GM13976 (cell line): ENCODE results near the gene KIF5B.
A peak's percentile ranks its signal among the peaks of the same experiment; 100 is the strongest.
"Not testable (repeated sequence)": the region's sequence is repeated elsewhere in the genome, so short reads cannot be mapped to it uniquely, and the experiment has no call there.

Source experiments
- DNase-seq: peaks from one replicate; pipeline ENCODE4 v3.0.0; 2012; ENCODE audit warnings: low spot score
- CTCF ChIP-seq: IDR thresholded peaks from 2 replicates; pipeline ENCODE4 v1.5.1; 2012; ENCODE audit warnings: borderline replicate concordance, mild to moderate bottlenecking; ENCODE audit not compliant: insufficient read depth; ENCODE audit errors: extremely low read depth, missing control alignments, control extremely low read depth
- in situ Hi-C: fragments of 300-500 bp; cut with MboI; formaldehyde crosslinking; loops from one replicate; pipeline ENCODE4 v1.12.0; 2022; ENCODE audit warnings: low sequenced_read_pairs, mixed read lengths, inconsistent platforms; ENCODE audit not compliant: unreplicated experiment

Gene KIF5B

GRCh38 chr10:31972519-31973041 is 83.6 kb downstream of the KIF5B start:
- TF ChIP-seq CTCF, result no peak
- in situ Hi-C loops, result no loop called here
- DNase-seq, result no peak

GRCh38 chr10:31969847-31970246 is 86.4 kb downstream of the KIF5B start:
- in situ Hi-C loops, DNase-seq: not testable (repeated sequence)

- in situ Hi-C loops, result no loop called here
- no peak for DNase-seq
- no peak for TF ChIP-seq CTCF
Observed at GRCh38 chr10:31963589-31963980, 92.6 kb downstream of the KIF5B start.

- in situ Hi-C loops, result no loop called here
- no peak for TF ChIP-seq CTCF
- DNase-seq, result no peak
Observed at GRCh38 chr10:31962826-31963588, 93.2 kb downstream of the KIF5B start.

- no peak for TF ChIP-seq CTCF
- peak; percentile 20 for DNase-seq
Observed at GRCh38 chr10:31961277-31962074, 94.7 kb downstream of the KIF5B start.

GRCh38 chr10:31959461-31960173 is 96.6 kb downstream of the KIF5B start:
- no peak for TF ChIP-seq CTCF
- DNase-seq, result no peak
- in situ Hi-C loops, result no loop called here

More at GRCh38 chr10:31961277-31962074, 94.7 kb downstream of the KIF5B start:
- in situ Hi-C loops, result no loop called here
